Pancreas (tissue), 10 donors: ENCODE results near the gene NR6A1. TPM values are rescaled to one million over a fixed set of nuclear protein-coding genes. Genes with fewer than 3 reads are reported as not detected.
A peak's percentile ranks its signal among the peaks of the same experiment; 100 is the strongest.
"Not testable (repeated sequence)": the region's sequence is repeated elsewhere in the genome, so short reads cannot be mapped to it uniquely, and the experiment has no call there.

Source experiments
- ATAC-seq, 4 donors: fragments of 200-7000 bp; cut with Tn5 transposase; one replicate each; pipeline versions ENCODE4 v1.8.0 to v1.9.1; 2020; ENCODE audit warnings: mild to moderate bottlenecking in 4 of 4, moderate library complexity in 4 of 4
- DNase-seq, 6 donors: peaks; one replicate each; pipeline ENCODE4 v3.0.0-alpha.2; 2020
- FAIRE-seq: peaks from 2 replicates; lab custom pipeline; 2012; peaks lifted over from hg19 to GRCh38; lab: Jason Lieb, UNC
- H3K27ac ChIP-seq, 4 donors: fragments of 200-600 bp; sonication (generic); 1 replicate in 3 of 4; 2 replicates in 1 of 4; pipeline versions ENCODE4 v1.5.0 to v1.8.0; 2020
- H3K27me3 ChIP-seq, 4 donors: fragments of 200-600 bp; one replicate each; pipeline ENCODE4 v1.8.0; 2021
- H3K36me3 ChIP-seq, 3 donors: fragments of 200-600 bp; sonication (generic) in 1 of 3; one replicate each; pipeline versions ENCODE4 v1.5.0 to v1.8.0; 2020 to 2021
- H3K4me1 ChIP-seq, 3 donors: fragments of 200-600 bp; one replicate each; pipeline ENCODE4 v1.8.0; 2021
- H3K4me3 ChIP-seq, 4 donors: fragments of 200-600 bp; sonication (generic) in 2 of 4; one replicate each; pipeline versions ENCODE4 v1.5.0 to v1.8.0; 2020 to 2021
- H3K9me3 ChIP-seq, 4 donors: fragments of 200-600 bp; one replicate each; pipeline ENCODE4 v1.8.0; 2021
- CTCF ChIP-seq, 4 donors: fragments of 200-600 bp; sonication (generic) in 3 of 4; IDR thresholded peaks; one replicate each; pipeline versions ENCODE4 v1.5.0 to v1.8.0; 2021; ENCODE audit warnings: antibody characterized with exemption in 4 of 4
- WGBS, 2 donors: extraction: QIAGEN DNeasy Blood & Tissue Kit; methylation state at CpG; one replicate each; pipeline ENCODE4 v1.1.7; 2013; 5-methylcytosine and 5-hydroxymethylcytosine counted together
- intact Hi-C, 3 donors: fragments of 100-400 bp; cut with DNase I; formaldehyde crosslinking; loops; one replicate each; pipeline versions ENCODE4 v1.11.1 to v1.14.2; 2022
- polyA plus RNA-seq, 2 donors: library from polyadenylated mRNA; stranded (reverse); fragments of 200-250 nt; gene quantifications; one replicate each; pipeline ENCODE4 v1.2.3, GENCODE V29; 2013
- total RNA-seq, 6 donors: library from RNA; stranded (reverse); fragmentation: NEBNext Ultra II Directional in 4 of 6; extraction: Animal tissue kit (Norgen Biotek cat#: 25700) in 4 of 6; gene quantifications; one replicate each; pipeline versions ENCODE4 v1.2.1 to v1.2.4, GENCODE V29; 2021 to 2023
- donor health status: healthy with polysubstance abuse.
- donor health status: DM: no; HTN: no; CAD: no; lungs with moderate emphysema.
- donor health status: DM: no; HTN: no; CAD: no.
- donor health status: control.
- donor health status: control.
- donor health status: Bipolar disorder and iron deficiency.
- donor health status: DM: yes; HTN: yes; CAD: no.
- donor health status: DM: no; HTN: no; CAD: no.
- donor health status: DM: no; HTN: no; CAD: no.
- donor health status: DM: yes; HTN: yes; CAD: no.

The NR6A1 gene
- total and polyA plus RNA-seq, 8 donors, result 2.1 to 3.9 (median 2.6) TPM

GRCh38 chr9:124776618-124776953 lies 5.5 kb upstream of the NR6A1 start:
- FAIRE-seq, result no peak
- TF ChIP-seq CTCF (IDR thresholded peaks at IDR 0.05), result no peak
- WGBS, 2 donors, result 15 to 19% methylated on average over 12 of the region's 12 CpGs
- H3K36me3 ChIP-seq, result no peaks in the 10 kb centered on the region
- no peaks in the 10 kb centered on the region for H3K9me3 ChIP-seq
- DNase-seq, result no peak
- peaks cover 0 to 8% (median 5%) of the 10 kb centered on the region in 3 donors for H3K4me1 ChIP-seq
- intact Hi-C loops, result loop anchor here in 1 of 3 donors (10.0 kb wide), 1 partner anchor 598 kb away; no protein-coding TSS in a partner anchor
- no peak overlapping the region for H3K27ac ChIP-seq
- H3K4me3 ChIP-seq, result peak overlapping the region; percentile 48 to 69 (median 54)
- H3K27me3 ChIP-seq, result no peaks in the 10 kb centered on the region
- ATAC-seq, result no peak

- no peak overlapping the region for H3K27ac ChIP-seq
- DNase-seq (peak; percentile 78 to 95 (median 87)), ATAC-seq (peak in 3 of 4 donors; percentile 27 to 41 (median 34)), FAIRE-seq (no peak)
- TF ChIP-seq CTCF (IDR thresholded peaks at IDR 0.05), result peak; percentile 84 to 90 (median 88)
- H3K4me3 ChIP-seq, result no peak overlapping the region
- H3K4me1 ChIP-seq, result peaks cover 0 to 8% (median 5%) of the 10 kb centered on the region in 3 donors
- 29 to 32% methylated on average over 15 of the region's 15 CpGs for WGBS, 2 donors
- no peaks in the 10 kb centered on the region for H3K27me3 ChIP-seq
- intact Hi-C loops, result loop anchor here in 2 of 3 donors (2.0 to 10.0 kb wide), 2 partner anchors 78 to 600 kb away; partner anchors contain the start of gene WDR38 (in 1 of the 2)
- H3K36me3 ChIP-seq, result no peaks in the 10 kb centered on the region
- no peaks in the 10 kb centered on the region for H3K9me3 ChIP-seq
Observed at GRCh38 chr9:124774129-124774978, 3.2 kb upstream of the NR6A1 start.

DNA sequence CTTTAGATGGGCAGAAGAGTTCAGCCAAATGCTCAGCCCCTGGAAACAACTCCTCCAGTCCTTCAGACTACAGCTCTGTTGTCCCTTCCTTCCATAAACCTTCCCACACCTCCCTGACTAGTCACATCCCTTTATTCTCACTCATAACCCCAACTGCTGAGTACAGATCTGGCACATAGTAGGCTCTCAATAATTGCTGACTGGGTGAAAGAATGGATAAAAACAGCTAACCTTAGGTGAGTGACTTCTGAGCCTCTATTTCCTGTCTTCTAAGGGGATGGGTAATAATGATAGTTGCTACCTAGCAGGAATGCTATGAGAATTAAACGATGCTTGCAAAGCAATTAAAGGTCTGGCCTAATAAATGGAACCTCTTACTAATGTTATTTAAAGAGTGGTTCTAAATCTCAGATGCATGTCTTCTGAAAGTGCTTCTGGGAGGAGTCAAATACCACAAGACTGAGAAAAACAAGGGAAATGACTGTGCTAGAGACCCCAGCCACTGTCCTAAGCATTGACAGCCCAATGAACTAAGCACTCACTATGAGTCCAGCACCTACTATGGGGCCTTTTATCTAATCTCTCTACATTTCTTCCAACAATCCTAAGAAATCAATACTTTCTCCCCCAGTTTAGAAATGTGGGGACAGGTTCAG lies 2.5 kb upstream of the NR6A1 start:
- ATAC-seq (no peak), FAIRE-seq (no peak), DNase-seq (no peak)
- Histone ChIP-seq H3K36me3 (no peaks in the 10 kb centered on the region), H3K27me3 (no peaks in the 10 kb centered on the region), H3K4me1 (peaks cover 0 to 11% (median 5%) of the 10 kb centered on the region in 3 donors), H3K27ac (no peak overlapping the region), H3K9me3 (no peaks in the 10 kb centered on the region), H3K4me3 (no peak overlapping the region)
- intact Hi-C loops, result loop anchor here in 2 of 3 donors (2.0 to 10.0 kb wide), 2 partner anchors 79 to 601 kb away; partner anchors contain the start of gene WDR38 (in 2 of the 2)
- no peak for TF ChIP-seq CTCF (IDR thresholded peaks at IDR 0.05)
- 85 to 94% methylated on average over 1 of the region's 1 CpG for WGBS, 2 donors

DNA sequence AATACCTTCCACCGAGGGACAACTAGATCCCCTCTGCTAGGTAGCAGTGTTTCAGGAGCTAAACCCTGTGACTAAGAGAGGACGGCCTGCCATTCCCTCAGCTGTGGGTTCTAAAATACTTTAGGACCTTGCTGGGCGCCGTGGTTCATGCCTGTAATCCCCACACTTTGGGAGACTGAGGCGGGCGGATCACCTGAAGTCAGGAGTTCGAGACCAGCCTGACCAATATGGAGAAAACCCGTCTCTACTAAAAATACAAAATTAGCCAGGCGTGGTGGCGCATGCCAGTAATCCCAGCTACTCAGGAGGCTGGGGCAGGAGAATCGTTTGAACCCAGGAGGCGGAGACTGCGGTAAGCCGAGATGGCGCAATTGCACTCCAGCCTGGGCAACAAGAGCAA lies 1.8 kb upstream of the NR6A1 start:
- not testable (repeated sequence) for H3K9me3 ChIP-seq, FAIRE-seq, ATAC-seq, H3K27ac ChIP-seq, H3K4me3 ChIP-seq, H3K36me3 ChIP-seq, H3K27me3 ChIP-seq
- H3K4me1 ChIP-seq, result peaks cover 0 to 16% (median 5%) of the 10 kb centered on the region in 3 donors
- 80 to 88% methylated on average over 15 of the region's 15 CpGs for WGBS, 2 donors
- intact Hi-C loops, result loop anchor here in 1 of 3 donors (2.0 to 10.0 kb wide), 2 partner anchors 80 to 602 kb away; partner anchors contain the start of gene WDR38
- peak in 1 of 6 donors; percentile 49 for DNase-seq
